HG03280 (cell line): Measurements from ENCODE around the gene FOXO1.

Experiments
- ATAC-seq: cut with Tn5 transposase; IDR thresholded peaks from one replicate; pipeline ENCODE4 v1.9.1; 2021; ENCODE audit warnings: mild to moderate bottlenecking, moderate library complexity; ENCODE audit not compliant: unreplicated experiment

The FOXO1 gene

GRCh38 chr13:40552895-40553294 is 113.5 kb downstream of the FOXO1 start:
- ATAC-seq = no peak

DNA sequence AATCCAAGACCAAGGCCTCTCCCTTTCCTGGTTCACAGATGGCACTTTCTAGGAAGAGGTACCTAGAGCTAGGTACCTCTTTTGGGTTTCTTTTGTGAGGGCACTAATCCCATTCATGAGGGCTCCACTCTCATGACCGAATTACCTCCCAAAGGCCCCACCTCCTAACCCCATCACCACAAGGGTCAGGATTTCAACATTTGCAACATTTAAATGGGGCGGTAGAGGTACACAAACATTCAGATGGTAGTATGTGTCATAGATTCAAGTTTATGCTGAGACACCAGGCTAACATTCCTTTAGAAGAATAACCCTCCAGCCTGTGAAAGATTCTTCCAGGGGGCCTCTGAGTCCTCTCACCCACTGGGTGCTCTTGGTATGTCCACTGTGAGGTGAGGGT is 116.3 kb downstream of the FOXO1 start:
- ATAC-seq = no peak

- ATAC-seq = no peak
These were observed 116.8 kb downstream of the FOXO1 start for GRCh38 chr13:40549500-40550094.

DNA sequence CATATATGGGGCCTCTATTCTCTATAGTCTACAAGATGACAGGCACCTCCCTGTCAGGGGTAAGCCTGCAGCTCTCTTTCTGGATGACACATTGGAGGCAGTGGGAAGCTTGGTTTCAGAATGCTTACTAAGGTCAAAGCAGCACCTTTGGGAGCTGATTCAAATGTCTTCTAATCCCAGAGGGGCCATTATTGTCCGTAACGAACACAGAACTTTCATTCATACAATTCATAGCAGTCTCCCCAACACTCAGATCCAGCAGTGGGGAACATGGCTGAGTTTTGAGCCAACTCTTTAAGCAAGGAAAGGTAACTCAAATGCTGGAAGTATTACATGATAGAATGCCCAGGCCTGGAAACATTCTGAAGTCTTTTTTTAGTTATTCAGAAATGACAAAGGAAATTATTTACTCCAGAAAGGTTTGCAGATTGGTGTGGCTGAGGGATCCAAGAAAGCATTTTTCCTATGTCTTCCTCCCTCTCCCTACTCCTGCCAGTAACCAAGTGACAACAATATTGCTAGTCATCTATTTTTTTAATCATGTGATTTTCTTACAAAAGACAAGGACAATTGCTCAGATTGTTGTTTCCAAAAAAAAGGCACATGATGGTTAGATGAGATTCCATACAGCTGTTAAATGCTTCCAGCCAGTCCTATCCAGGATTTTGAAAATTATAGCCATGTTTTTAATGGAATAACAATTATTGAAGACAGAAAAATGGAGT is 118.7 kb downstream of the FOXO1 start:
- no peak for ATAC-seq

- ATAC-seq = no peak
These were observed 120.4 kb downstream of the FOXO1 start for GRCh38 chr13:40546047-40546446.

GRCh38 chr13:40540328-40541044 is 126.0 kb downstream of the FOXO1 start:
- no peak for ATAC-seq

- no peak for ATAC-seq
These were observed 126.7 kb downstream of the FOXO1 start for GRCh38 chr13:40539576-40540327.

GRCh38 chr13:40537146-40537895 is 129.1 kb downstream of the FOXO1 start:
- no peak for ATAC-seq

- ATAC-seq = no peak
These were observed 129.9 kb downstream of the FOXO1 start for GRCh38 chr13:40536443-40537113.

- no peak for ATAC-seq
These were observed 131.1 kb downstream of the FOXO1 start for GRCh38 chr13:40535345-40535836.

- ATAC-seq = no peak
These were observed 132.0 kb downstream of the FOXO1 start for GRCh38 chr13:40534456-40534855.

DNA sequence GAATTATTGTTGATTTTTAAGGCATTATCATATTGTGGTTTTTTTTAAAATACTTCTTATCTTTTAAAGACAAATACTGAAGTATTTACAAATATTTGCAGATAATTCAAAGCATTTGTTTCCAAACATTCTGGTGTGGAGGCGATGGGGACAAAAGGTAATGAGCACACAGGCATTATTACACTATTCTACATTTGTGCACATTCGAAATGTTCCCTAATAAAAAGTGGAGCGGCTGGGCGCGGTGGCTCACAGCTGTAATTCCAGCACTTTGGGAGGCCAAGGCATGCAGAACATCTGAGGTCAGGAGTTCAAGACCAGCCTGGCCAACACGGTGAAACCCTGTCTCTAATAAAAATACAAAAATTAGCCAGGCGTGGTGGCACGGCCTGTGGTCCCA is 133.4 kb downstream of the FOXO1 start:
- ATAC-seq = no peak

DNA sequence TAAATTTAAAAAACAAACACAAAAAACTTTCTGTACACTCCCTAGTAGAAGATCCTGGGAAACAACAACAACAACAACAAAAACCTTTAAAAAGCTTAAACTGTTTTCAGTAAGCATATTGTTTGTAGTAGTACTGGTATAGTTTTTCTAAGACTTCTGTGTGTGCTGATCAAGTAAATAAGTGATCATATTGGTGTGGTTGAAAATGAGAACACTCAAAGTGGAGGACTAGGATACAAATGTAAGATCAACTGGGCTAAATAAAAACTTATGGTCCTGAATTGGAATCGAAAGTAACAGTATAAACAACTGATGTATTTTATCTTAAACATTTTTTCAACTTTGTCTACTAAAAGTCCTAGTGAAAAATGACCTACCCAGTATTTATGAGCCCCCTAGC is 135.5 kb downstream of the FOXO1 start:
- no peak for ATAC-seq

GRCh38 chr13:40528881-40529280 is 137.6 kb downstream of the FOXO1 start:
- ATAC-seq = no peak

DNA sequence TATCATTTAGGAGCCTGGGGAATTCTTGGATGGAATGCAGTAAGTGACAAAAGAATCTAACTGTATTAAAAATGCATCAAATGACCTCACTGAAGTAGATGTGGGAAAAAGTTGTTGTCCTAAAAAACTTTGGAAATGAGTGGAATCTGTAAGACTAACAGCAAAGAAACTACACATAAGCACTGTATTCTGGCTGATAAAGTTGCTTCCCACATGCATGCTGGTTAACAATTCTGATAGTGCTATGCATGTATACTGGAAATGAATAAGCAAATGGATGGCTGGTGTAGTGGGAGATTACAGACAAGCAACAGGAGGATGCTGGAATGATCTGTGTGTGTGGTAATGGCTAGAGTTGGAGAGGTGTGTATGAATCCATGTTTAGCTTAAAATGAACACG is 138.5 kb downstream of the FOXO1 start:
- no peak for ATAC-seq

DNA sequence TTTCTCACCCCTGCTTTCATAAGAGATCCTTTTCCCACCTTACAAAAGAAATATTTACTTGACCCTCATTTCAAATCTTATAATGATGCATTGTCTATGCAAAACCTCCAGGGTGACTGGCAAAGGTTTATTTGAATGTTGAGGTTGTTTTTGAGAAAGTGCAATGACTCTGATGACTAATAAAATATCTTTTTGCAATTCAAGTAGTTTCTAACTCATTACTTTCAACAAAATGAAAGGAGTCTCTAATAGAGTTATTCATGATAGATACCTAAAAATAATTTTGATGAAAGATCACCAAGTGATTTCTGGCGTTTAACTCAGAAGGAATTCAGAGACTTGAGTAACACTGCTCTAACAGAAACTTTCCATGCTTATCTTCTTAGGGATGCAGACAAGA is 144.2 kb downstream of the FOXO1 start:
- ATAC-seq = no peak

DNA sequence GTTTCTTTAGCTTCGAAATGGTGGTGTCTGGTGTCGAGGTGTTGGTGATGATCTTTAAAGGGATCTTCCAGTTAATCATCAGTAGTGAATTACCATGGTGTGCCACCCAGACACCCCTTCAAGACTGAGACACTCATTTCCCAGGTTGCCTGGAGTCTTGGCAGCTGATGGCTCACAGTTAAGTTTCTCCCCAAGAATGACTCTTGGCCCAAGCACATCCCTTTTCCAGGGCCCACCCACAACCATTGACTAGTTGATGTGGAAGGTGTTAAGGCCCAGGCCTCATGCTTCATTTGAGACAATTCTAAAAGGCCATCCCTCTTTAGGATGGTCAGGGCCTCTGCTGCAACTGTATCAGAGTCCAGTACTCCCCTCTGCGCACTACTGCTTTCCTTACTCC is 145.5 kb downstream of the FOXO1 start:
- no peak for ATAC-seq

GRCh38 chr13:40519637-40520036 is 146.8 kb downstream of the FOXO1 start:
- no peak for ATAC-seq

GRCh38 chr13:40518481-40518882 is 148.0 kb downstream of the FOXO1 start:
- ATAC-seq = no peak
